Retinal pigment epithelial cell (primary cell): Measurements from ENCODE around the gene INMT.

Experiments
- DNase-seq: peaks from one replicate; pipeline ENCODE4 v3.0.0-alpha.2; 2010; ENCODE audit warnings: low read depth
- H3K4me3 ChIP-seq: 2 replicates; pipeline ENCODE4 v1.5.1; 2011; ENCODE audit warnings: mild to moderate bottlenecking, low read length, control low read depth, moderate library complexity
- TF ChIP-seq, protein P1 (sequence below): conservative IDR thresholded peaks from 2 replicates; pipeline ENCODE4 v1.5.1; 2011; ENCODE audit warnings: low read depth, low read length, control low read depth, inconsistent platforms

INMT gene

DNA sequence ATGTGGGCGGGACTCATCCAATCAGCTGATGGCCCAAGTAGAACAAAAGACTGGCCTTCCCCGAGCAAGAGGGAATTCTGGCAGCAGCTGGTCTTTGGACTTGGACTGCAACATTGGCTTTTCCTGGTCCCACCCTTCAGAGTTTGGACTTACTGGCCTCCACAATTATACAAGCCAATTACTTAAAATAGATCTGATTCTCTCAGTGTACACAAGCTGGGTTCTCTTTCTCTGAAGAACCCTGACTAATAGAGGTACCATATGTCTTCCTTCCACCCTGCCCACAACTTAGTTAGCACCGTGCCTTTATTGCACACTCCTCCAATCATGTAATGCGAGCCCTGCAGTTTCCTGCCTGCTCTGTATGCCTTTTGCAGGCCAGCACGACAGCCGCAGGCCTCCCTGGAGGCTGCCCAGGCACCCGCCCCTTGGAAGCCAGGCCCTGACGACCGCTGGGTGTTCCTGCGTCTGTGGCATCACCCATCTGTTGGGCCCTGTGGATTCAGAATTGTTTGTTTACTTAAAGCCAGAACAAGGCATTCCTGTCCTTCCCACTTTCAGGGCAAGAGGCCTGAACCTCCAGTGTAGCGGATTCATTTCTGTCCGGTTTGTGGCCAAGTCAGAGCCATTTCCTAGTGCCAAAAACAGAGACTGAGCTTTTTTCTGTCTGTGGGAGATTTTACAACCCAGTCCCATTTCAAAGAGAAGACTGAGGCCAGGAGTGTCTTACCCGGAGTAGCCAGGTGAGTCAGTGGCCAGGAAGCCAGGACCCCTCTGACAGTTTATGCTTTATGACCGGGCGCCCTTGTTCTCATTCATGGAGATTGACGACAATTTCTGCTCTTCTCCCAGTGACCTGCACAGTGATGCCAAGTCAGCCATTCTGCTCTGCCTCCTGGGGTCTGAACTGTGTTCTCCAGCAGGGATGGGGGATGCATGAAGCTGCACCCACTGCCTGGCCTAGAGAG, 968 bp upstream of the INMT start:
- no peak for DNase-seq
- TF ChIP-seq, protein P1, sequence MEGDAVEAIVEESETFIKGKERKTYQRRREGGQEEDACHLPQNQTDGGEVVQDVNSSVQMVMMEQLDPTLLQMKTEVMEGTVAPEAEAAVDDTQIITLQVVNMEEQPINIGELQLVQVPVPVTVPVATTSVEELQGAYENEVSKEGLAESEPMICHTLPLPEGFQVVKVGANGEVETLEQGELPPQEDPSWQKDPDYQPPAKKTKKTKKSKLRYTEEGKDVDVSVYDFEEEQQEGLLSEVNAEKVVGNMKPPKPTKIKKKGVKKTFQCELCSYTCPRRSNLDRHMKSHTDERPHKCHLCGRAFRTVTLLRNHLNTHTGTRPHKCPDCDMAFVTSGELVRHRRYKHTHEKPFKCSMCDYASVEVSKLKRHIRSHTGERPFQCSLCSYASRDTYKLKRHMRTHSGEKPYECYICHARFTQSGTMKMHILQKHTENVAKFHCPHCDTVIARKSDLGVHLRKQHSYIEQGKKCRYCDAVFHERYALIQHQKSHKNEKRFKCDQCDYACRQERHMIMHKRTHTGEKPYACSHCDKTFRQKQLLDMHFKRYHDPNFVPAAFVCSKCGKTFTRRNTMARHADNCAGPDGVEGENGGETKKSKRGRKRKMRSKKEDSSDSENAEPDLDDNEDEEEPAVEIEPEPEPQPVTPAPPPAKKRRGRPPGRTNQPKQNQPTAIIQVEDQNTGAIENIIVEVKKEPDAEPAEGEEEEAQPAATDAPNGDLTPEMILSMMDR: no peak
- no peak overlapping the region for H3K4me3 ChIP-seq

DNA sequence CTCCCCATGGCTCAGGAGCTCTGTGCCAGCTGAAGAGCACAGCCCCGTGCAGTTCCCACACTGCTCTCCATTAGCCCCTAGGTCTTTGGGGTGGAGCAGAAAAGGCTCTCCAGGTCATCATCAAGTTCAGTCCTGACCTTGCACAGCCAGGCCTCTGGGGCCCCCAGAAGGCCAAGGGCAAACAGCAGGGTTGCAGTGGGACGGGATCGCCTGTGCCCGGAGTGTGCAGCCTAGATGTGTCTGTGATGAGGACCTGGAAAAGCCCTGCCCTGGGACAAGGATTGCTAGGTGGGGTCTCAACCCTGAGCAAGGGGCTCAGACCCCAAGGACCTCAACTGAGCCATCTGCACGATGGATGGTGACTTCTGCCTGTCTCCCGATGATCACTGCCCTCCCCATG, 549 bp downstream of the INMT start:
- no peak for DNase-seq
- TF ChIP-seq, protein P1: no peak
- H3K4me3 ChIP-seq: no peak overlapping the region

DNA sequence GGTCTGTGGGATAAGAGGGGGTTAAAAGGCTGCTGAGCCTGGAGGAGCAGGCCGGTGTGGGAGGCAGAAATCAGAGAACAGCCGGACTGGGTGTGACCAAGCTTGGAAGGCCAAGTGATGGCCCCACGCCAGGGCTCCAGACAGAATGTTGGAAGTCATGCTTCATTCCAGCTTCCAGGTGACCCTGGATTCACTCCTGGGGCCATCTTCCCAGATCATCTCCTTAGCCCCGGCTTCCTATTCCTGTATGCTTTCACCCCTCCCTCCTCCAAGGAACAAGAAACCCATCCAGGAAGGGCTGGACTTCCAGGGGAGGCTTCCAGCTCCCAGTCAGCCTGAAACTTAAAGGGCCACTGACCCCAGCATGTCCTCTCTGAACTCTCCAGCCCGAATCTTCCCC, 1.0 kb downstream of the INMT start:
- TF ChIP-seq, protein P1: no peak
- H3K4me3 ChIP-seq: no peak overlapping the region
- DNase-seq: no peak

DNA sequence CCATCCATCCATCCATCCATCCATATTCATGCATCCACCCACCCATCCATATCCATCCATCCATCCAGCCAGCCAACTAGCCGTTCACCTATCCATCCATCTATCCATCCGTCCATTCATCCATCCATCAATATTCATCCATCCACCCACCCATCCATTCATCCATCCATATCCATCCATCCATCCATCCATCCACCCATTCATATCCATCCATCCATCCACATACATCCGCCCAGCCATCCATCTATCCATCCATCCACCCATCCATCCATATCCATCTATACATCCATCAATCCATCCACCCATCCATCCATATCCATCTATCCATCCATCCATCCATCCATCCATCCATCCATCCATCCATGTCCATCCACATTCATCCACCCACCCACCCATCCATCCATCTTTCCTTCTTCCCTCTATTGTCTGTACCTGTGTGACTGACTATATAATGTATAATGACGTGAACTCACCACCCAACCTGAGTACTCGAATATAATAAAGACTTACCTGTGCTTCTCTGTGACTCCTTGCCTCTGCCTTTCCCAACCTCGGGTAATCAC, 2.5 kb downstream of the INMT start:
- TF ChIP-seq, protein P1: no peak
- DNase-seq: no peak
- H3K4me3 ChIP-seq: no peak overlapping the region

DNA sequence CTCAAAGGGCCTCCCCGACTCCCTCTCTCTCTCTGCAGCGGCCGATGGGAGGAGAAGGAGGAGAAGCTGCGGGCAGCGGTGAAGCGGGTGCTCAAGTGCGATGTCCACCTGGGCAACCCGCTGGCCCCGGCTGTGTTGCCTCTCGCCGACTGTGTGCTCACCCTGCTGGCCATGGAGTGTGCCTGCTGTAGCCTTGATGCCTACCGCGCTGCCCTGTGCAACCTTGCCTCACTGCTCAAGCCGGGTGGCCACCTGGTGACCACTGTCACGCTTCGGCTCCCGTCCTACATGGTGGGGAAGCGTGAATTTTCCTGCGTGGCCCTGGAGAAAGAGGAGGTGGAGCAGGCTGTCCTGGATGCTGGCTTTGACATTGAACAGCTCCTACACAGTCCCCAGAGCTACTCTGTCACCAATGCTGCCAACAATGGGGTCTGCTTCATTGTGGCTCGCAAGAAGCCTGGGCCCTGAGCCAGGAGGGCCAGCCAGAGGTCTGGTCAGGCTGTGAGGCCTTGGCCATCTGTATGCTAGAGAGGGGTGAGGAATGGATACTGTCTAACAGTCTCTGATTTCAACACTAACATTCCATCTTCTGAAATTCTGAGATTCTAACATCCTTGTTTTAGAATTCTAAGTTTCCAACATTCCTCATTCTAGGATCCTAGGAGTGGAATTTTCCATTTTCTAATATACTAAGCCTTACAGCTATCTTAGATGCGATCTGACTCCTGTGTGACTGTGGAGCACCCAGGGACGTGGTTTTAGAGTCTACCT, 3.6 kb downstream of the INMT start:
- no peak for DNase-seq
- no peak overlapping the region for H3K4me3 ChIP-seq
- TF ChIP-seq, protein P1: no peak

DNA sequence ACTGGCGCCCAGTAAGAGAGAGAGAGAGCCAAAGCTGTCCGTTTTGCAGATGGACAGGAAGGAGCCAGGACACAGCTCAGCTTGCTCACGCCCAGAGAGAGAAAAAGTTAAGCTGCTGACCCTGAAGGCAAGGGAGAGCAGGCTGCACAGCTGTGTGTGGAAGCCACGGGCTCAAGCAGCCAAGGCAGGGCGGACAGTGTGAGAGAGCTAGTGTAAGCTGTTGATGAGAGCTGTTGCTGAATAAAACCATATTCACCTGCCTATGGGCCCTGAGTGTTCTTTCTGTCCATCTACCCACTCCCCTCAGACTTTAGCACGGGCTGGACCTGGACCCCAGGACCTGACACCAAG, 5.4 kb downstream of the INMT start:
- no peak for DNase-seq
- H3K4me3 ChIP-seq: no peak overlapping the region
- TF ChIP-seq, protein P1: no peak
